ENCODE data around the gene SRRM2. TPM values are rescaled to one million over a fixed set of nuclear protein-coding genes. Genes with fewer than 3 reads are reported as not detected.

The SRRM2 gene
- total RNA-seq, 2 donors from 2014 or later, result 843 to 876 TPM

- no peak overlapping the region for H3K27ac ChIP-seq (ENCODE audit: low read depth, low read length)
Observed at GRCh38 chr16:2764718-2765117, 12.3 kb downstream of the SRRM2 start.

DNA sequence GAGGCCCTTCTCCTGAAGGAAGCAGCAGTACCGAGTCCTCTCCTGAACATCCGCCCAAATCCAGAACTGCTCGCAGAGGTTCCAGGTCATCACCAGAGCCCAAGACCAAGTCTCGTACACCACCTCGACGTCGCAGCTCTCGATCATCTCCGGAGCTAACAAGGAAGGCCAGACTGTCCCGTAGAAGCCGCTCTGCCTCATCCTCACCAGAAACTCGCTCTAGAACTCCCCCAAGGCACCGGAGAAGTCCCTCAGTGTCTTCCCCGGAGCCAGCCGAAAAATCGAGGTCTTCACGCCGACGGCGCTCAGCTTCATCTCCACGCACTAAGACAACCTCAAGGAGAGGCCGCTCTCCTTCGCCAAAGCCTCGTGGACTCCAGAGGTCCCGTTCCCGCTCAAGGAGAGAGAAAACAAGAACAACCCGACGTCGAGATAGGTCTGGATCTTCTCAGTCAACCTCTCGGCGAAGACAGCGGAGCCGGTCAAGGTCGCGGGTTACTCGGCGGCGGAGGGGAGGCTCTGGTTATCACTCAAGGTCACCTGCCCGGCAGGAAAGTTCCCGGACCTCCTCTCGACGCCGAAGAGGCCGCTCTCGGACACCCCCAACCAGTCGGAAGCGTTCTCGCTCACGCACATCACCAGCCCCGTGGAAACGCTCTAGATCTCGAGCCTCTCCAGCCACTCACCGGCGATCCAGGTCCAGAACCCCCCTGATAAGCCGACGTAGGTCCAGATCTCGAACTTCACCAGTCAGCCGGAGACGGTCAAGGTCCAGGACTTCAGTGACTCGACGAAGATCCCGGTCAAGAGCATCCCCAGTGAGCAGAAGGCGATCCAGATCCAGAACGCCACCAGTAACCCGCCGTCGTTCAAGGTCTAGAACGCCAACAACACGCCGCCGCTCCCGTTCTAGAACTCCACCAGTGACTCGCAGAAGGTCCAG, 13.3 kb downstream of the SRRM2 start:
- no peaks in the 10 kb centered on the region for H3K27me3 Mint-ChIP-seq (ENCODE audit: insufficient read depth)
- TF ChIP-seq CTCF (conservative IDR thresholded peaks at IDR 0.05), result no peak
- peaks cover 41% of the 10 kb centered on the region for H3K9me3 ChIP-seq (ENCODE audit: control insufficient read depth, low read length)
- 97% methylated on average over 68 to 73 of the region's 73 CpGs for WGBS, 2 experiments (ENCODE audit: insufficient coverage in 1 of 2, insufficient read length in 1 of 2)
- H3K27ac ChIP-seq (ENCODE audit: low read depth, low read length), result no peak overlapping the region
- H3K36me3 ChIP-seq (ENCODE audit: control insufficient read depth, insufficient read depth, low read length), result peaks cover 100% of the 10 kb centered on the region
- DNase-seq, result no peak
- H3K9me3 Mint-ChIP-seq, result peaks cover 26% of the 10 kb centered on the region
- no peaks in the 10 kb centered on the region for H3K27me3 ChIP-seq (ENCODE audit: control insufficient read depth, insufficient read depth, low read length, poor library complexity, severe bottlenecking)
- no peaks in the 10 kb centered on the region for H3K4me1 Mint-ChIP-seq
- peaks cover 3% of the 10 kb centered on the region for H3K4me1 ChIP-seq (ENCODE audit: control insufficient read depth, insufficient read depth, low read length)
- no peak overlapping the region for H3K4me3 ChIP-seq (ENCODE audit: low read length)
- no peak overlapping the region for H3K9ac ChIP-seq (ENCODE audit: extremely low read depth, low read length, poor library complexity, severe bottlenecking)
- peaks cover 94% of the 10 kb centered on the region for H3K36me3 Mint-ChIP-seq (ENCODE audit: low read depth)
- H3K27ac Mint-ChIP-seq, result no peak overlapping the region
- no peak overlapping the region for H3K4me3 Mint-ChIP-seq

More at GRCh38 chr16:2764718-2765117, 12.3 kb downstream of the SRRM2 start:
- 96 to 100% methylated on average over 5 to 9 of the region's 9 CpGs for WGBS, 2 experiments (ENCODE audit: insufficient coverage in 1 of 2, insufficient read length in 1 of 2)
- H3K36me3 Mint-ChIP-seq (ENCODE audit: low read depth), result peaks cover 96% of the 10 kb centered on the region
- H3K9me3 ChIP-seq (ENCODE audit: control insufficient read depth, low read length), result peaks cover 41% of the 10 kb centered on the region
- no peaks in the 10 kb centered on the region for H3K27me3 ChIP-seq (ENCODE audit: control insufficient read depth, insufficient read depth, low read length, poor library complexity, severe bottlenecking)
- no peak overlapping the region for H3K9ac ChIP-seq (ENCODE audit: extremely low read depth, low read length, poor library complexity, severe bottlenecking)
- TF ChIP-seq CTCF (conservative IDR thresholded peaks at IDR 0.05), result no peak
- H3K4me1 Mint-ChIP-seq, result no peaks in the 10 kb centered on the region
- H3K27ac Mint-ChIP-seq, result no peak overlapping the region
- peaks cover 3% of the 10 kb centered on the region for H3K4me1 ChIP-seq (ENCODE audit: control insufficient read depth, insufficient read depth, low read length)
- H3K27me3 Mint-ChIP-seq (ENCODE audit: insufficient read depth), result no peaks in the 10 kb centered on the region
- no peak for DNase-seq
- no peak overlapping the region for H3K4me3 Mint-ChIP-seq
- peaks cover 100% of the 10 kb centered on the region for H3K36me3 ChIP-seq (ENCODE audit: control insufficient read depth, insufficient read depth, low read length)
- H3K4me3 ChIP-seq (ENCODE audit: low read length), result no peak overlapping the region
- H3K9me3 Mint-ChIP-seq, result peaks cover 26% of the 10 kb centered on the region

DNA sequence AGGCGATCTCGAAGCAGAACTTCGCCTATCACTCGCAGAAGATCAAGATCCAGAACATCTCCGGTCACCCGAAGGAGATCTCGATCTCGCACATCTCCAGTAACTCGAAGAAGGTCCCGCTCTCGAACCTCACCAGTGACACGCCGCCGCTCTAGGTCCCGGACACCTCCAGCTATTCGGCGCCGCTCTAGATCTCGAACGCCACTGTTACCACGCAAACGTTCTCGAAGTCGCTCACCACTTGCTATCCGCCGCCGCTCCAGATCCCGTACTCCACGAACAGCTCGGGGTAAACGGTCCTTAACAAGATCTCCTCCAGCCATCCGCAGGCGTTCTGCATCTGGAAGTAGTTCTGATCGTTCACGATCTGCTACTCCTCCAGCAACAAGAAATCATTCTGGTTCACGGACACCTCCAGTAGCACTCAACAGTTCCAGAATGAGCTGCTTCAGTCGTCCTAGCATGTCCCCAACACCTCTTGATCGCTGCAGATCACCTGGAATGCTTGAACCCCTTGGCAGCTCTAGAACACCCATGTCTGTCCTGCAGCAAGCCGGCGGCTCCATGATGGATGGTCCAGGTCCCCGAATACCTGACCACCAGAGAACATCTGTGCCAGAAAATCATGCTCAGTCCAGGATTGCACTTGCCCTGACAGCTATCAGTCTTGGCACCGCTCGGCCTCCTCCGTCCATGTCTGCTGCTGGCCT, 14.1 kb downstream of the SRRM2 start:
- TF ChIP-seq CTCF (conservative IDR thresholded peaks at IDR 0.05), result no peak
- peaks cover 100% of the 10 kb centered on the region for H3K36me3 ChIP-seq (ENCODE audit: control insufficient read depth, insufficient read depth, low read length)
- no peak overlapping the region for H3K27ac Mint-ChIP-seq
- no peak overlapping the region for H3K4me3 ChIP-seq (ENCODE audit: low read length)
- no peak overlapping the region for H3K9ac ChIP-seq (ENCODE audit: extremely low read depth, low read length, poor library complexity, severe bottlenecking)
- 97% methylated on average over 43 to 44 of the region's 44 CpGs for WGBS, 2 experiments (ENCODE audit: insufficient coverage in 1 of 2, insufficient read length in 1 of 2)
- H3K27ac ChIP-seq (ENCODE audit: low read depth, low read length), result no peak overlapping the region
- H3K36me3 Mint-ChIP-seq (ENCODE audit: low read depth), result peaks cover 94% of the 10 kb centered on the region
- peaks cover 35% of the 10 kb centered on the region for H3K9me3 ChIP-seq (ENCODE audit: control insufficient read depth, low read length)
- H3K27me3 ChIP-seq (ENCODE audit: control insufficient read depth, insufficient read depth, low read length, poor library complexity, severe bottlenecking), result no peaks in the 10 kb centered on the region
- DNase-seq, result no peak
- no peaks in the 10 kb centered on the region for H3K27me3 Mint-ChIP-seq (ENCODE audit: insufficient read depth)
- no peaks in the 10 kb centered on the region for H3K4me1 Mint-ChIP-seq
- peaks cover 3% of the 10 kb centered on the region for H3K4me1 ChIP-seq (ENCODE audit: control insufficient read depth, insufficient read depth, low read length)
- no peak overlapping the region for H3K4me3 Mint-ChIP-seq
- peaks cover 20% of the 10 kb centered on the region for H3K9me3 Mint-ChIP-seq

All from endodermal cell (in vitro differentiated cells).